ENCODE results near the gene TUBB2B. TPM values are rescaled to one million over a fixed set of nuclear protein-coding genes. Genes with fewer than 3 reads are reported as not detected.

Gene TUBB2B
- total RNA-seq, 1 experiment from 2014 or later = 0.86 TPM

DNA sequence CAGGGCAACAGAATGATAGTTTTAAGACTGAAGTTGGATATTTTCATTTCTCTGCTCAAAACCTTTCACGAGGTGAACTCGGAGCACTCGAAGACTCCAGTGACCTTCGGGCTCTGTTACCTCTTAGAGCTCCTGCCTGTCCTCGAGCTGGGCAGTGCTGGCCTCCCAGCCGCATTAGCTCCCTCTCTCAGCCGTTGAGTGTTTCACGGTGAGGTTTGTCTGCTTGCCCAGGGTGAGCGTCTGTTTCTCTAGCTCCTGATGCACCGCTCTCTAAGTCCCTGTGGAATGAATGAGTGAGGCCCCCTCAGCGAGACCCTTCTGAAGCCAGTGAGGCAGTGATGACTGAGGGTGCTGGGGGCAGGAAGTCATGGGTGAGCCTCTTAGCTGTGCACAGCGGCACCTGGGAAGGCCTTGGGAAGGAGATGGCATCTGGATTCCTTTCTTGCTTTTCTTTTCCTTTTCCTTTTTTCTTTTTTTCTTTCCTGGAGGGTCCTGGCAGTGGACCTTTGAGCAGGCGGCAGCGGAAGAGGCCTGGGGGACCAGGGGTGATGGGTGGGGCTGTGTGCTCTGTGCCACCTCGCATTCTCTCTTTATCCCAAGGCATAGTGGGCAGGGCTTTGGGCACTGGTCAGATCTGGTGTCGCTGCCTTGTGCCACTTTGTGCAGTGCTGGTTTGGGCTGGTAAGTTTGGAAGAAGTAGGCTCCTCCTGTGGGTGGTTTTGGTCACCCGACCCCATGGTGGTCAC is 33.5 kb upstream of the TUBB2B start:
- Histone ChIP-seq H3K9me2 (ENCODE audit: insufficient read depth) (no peaks in the 10 kb centered on the region), H3K4me2 (ENCODE audit: low read length) (peak overlapping the region; percentile 76), H4K20me1 (ENCODE audit: insufficient read depth) (no peaks in the 10 kb centered on the region), H3K27ac (ENCODE audit: low read depth, low read length) (no peak overlapping the region), H3K36me3 (ENCODE audit: control insufficient read depth in 1 of 2, insufficient read depth in 2 of 2, low read length in 2 of 2) (peaks cover 13 to 26% of the 10 kb centered on the region in 2 experiments; a peak in 3 of 4 replicates), H3K4me3 (replicated peaks in 1 of 2; ENCODE audit: low read depth in 1 of 2, low read length in 2 of 2) (peak overlapping the region in 1 of 2 experiments; percentile 74; a peak in 2 of 4 replicates), H3K9ac (ENCODE audit: low read length) (peak overlapping the region; percentile 92; the same call in 1 of the 2 replicates), H3K4me1 (ENCODE audit: control insufficient read depth in 1 of 2, insufficient read depth in 2 of 2, low read length in 2 of 2) (peaks cover 9 to 18% of the 10 kb centered on the region in 2 experiments; a peak in 3 of 4 replicates), H2AFZ (ENCODE audit: low read depth, low read length, poor library complexity, severe bottlenecking) (no peak overlapping the region), H3K9me3 (ENCODE audit: control insufficient read depth in 1 of 2, insufficient read depth in 1 of 2, low read depth in 1 of 2, low read length in 2 of 2) (no peaks in the 10 kb centered on the region), H3K27me3 (ENCODE audit: insufficient read depth, low read length) (no peaks in the 10 kb centered on the region), H3K79me2 (ENCODE audit: insufficient read depth, low read length) (peaks cover 72% of the 10 kb centered on the region)
- ChIA-PET CTCF (interaction anchor here (1.3 to 1.8 kb wide), 3 partner anchors 9 to 471 kb away, joined by 3 to 4 read pairs (median 3); no protein-coding TSS in a partner anchor), POLR2A (no interaction called here), RAD21 (ENCODE audit: low non-redundant PET in 1 of 2, low total read pairs in 2 of 2, uncharacterized antibody in 2 of 2, unreplicated experiment in 2 of 2) (no interaction called here)
- TF ChIP-seq RAD21 (IDR thresholded peaks at IDR 0.05; ENCODE audit: low read depth) (no peak), ZFX (IDR thresholded peaks at IDR 0.05) (no peak), EZH2 (IDR thresholded peaks at IDR 0.05) (no peak), ATF3 (IDR thresholded peaks at IDR 0.05) (no peak), ZNF274 (IDR thresholded peaks at IDR 0.05; ENCODE audit: low read depth, low read length) (no peak), FOSL1 (IDR thresholded peaks at IDR 0.05; ENCODE audit: low read depth) (no peak), CBX3 (IDR thresholded peaks at IDR 0.05; ENCODE audit: low read depth) (no peak), POLR2AphosphoS5 (IDR thresholded peaks at IDR 0.05; ENCODE audit: low read depth, low read length) (no peak), SP1 (IDR thresholded peaks at IDR 0.05; ENCODE audit: low read depth) (no peak), POLR2A (IDR thresholded peaks at IDR 0.05; ENCODE audit: borderline replicate concordance, extremely low read depth, insufficient read depth, insufficient read length) (no peak), CTCF (IDR thresholded peaks at IDR 0.05 in 2 of 3, conservative IDR thresholded peaks at IDR 0.05 in 1 of 3; ENCODE audit: borderline replicate concordance in 1 of 3, insufficient read depth in 1 of 3, low read depth in 2 of 3, low read length in 2 of 3) (no peak), SRF (IDR thresholded peaks at IDR 0.05; ENCODE audit: low read depth) (no peak), ELF1 (IDR thresholded peaks at IDR 0.05; ENCODE audit: borderline replicate concordance, low read depth) (no peak)
- TF ChIP-seq, protein P1, sequence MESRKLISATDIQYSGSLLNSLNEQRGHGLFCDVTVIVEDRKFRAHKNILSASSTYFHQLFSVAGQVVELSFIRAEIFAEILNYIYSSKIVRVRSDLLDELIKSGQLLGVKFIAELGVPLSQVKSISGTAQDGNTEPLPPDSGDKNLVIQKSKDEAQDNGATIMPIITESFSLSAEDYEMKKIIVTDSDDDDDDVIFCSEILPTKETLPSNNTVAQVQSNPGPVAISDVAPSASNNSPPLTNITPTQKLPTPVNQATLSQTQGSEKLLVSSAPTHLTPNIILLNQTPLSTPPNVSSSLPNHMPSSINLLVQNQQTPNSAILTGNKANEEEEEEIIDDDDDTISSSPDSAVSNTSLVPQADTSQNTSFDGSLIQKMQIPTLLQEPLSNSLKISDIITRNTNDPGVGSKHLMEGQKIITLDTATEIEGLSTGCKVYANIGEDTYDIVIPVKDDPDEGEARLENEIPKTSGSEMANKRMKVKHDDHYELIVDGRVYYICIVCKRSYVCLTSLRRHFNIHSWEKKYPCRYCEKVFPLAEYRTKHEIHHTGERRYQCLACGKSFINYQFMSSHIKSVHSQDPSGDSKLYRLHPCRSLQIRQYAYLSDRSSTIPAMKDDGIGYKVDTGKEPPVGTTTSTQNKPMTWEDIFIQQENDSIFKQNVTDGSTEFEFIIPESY (IDR thresholded peaks at IDR 0.05; ENCODE audit: extremely low read depth, insufficient replicate concordance, low read length) = no peak
- no peak for ATAC-seq
- DNase-seq (ENCODE audit: low read depth, low spot score) = no peak
- intact Hi-C loops (cut with micrococcal nuclease) = no loop called here
- BruUV-seq (replicated peaks) = no TSS peak

Data from HCT116 (cell line).